Activated CD4-positive, CD25-positive, alpha-beta regulatory T cell treated with anti-CD3 and anti-CD28 coated beads, Interleukin-2, amount 50 U/mL, for 72 hours (primary cell): ENCODE measurements around the gene GORASP2.

Experiments
- DNase-seq: peaks from one replicate; pipeline ENCODE4 v3.0.0; 2021

GORASP2 gene

DNA sequence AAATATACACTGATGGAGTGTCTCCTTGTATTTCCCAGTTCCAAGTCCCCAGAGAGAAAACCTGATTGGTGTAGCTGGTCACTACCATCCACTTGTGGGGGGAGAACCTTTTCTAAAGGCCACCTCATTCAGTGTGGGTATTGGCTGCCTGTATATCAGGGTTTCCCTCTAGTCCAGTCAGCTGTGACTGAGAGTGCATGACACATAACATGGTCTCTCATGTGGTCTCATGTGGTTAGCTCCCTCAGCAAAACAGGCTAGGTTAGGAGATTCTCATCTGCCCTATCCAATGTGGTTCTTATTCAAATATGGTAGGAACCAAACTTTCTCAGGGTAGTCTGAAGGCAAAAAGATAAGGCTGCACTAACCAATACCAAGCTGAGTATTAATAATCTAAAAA is 4.1 kb upstream of the GORASP2 start:
- DNase-seq: no peak

DNA sequence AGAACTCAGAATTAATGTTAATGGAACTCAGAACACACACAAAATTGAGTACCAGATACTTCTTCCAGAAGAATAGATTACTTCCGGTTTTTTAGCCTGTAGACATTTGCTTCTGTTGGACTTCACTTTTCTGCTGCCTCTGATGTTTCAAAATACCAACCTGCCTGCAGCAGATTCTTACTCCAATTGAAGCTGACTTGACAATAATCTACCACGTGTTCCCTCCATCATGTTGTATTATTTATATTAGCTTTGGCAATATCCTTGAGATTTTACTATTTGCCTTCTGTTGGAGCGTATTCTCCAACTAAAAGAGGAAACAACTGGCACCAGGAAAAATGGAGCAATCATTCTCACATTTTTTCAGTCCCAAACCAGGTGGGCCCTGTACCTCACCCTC is 3.1 kb upstream of the GORASP2 start:
- no peak for DNase-seq

DNA sequence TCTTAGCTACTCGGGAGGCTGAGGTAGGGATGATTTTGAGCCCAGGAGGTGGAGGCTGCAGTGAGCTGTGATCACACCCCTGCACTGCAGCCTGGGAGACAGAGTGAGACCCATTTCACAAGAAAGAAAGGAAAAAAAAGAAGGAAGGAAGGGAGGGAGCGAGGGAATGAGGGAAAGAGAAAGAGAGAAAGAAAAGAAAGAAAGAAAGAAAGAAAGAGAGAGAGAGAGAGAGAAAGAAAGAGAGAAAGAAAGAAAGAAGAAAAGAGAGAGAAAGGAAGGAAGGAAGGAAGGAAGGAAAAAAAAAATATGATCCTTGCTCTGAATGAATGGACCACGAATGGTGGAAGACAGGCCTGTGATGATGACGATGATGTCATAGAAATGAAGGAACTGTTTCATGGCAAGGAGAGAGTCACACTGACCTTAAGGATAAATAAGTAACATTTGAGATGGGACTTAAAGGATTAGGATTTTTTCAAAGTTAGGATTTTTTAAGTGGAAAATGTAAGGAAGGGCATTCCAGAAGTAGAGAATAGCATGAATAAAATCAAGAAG is 2.2 kb upstream of the GORASP2 start:
- no peak for DNase-seq

DNA sequence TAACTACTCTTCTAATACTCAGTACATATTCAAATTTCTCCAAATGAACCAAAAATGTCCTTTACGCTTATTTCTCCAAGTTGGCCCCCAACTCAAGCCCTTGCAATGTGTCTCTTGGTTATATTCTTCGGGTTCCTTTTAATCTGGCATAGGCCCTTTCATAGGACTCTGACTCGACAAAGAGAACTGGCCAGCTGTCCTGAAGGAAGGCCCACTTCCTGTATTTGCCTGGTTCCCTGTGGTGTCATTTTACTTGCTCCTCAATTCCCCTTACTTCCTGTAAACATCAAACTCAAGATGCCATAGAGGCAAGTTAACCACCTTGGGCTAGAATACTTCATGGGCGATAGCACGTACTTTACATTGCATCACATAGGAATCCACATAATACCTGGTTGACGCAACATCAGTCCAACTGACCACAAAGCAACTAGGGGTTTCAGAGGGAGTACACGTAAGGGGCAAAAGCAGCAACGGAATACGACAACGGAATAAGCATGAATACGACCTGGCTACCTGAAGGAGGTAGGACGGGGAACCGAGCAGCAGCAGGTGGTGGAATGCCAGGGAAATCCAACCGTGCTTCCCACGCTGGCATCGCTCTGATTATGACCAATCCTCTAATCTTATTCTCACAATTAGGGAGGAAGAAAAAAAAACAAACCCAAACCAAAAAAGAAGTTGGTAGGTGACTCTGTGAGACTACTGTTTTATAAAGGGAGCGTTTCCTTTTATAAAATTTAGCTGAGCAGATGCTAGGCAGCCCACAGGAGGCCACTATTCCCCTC is 823 bp upstream of the GORASP2 start:
- DNase-seq: no peak

DNA sequence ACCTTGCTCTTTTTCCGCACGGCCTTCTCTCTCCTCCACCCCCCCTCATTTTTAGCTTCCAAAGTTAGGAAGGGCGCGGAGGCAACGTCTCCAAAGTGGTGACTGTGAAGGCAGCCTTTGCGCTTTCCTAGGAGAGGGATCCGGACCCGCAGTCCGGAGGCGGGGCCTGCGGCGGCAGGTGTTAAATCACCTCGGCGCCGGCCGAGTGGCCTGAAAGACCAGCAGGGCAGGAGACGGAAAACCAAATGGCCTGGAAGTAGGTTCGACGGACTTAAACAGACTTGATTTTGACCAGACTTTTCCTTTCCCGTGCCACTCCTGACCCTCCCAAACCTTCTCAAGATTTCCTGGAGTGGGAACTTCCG is 615 bp downstream of the GORASP2 start:
- DNase-seq: peak; percentile 63

DNA sequence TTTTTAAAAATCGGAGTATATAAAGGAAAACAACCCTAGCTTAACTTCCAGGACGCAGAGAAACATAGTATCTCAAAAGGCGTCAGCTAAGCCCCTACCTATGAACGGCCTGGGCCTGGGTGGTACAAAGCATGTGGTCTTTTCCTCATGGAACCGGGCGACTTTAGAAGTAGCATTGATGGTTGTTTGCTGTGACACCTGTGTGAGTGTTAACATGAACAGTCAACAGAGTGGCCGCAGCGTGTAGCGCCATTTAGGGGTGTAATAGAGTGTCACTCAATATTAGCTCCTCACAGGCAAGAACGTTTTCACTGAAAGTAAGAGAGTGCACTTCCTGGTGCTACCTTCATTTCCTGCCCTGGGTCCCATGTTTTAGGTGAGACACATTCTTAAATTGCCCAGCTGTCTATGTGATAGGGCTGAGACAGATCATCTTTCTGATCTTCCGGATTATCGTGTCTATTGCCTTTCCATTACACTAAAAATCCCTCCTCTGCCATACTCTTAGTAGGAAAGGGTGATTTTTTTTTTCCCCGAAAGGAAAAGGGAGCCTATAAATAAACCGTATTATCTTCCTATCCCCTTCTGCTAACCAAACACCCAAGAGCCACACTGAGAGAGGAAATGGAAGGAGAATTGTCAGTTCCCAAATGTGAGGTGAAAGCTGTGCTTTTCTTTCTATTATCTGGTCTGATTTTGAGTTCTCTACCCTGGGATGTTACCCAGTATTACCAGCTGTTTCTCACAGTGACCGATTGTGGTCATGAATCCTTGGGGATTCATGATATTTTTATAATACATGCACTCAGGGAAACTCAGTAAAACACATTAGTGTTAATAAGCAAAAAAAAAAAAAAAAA is 1.3 kb downstream of the GORASP2 start:
- peak; percentile 43 for DNase-seq

- no peak for DNase-seq
Observed at GRCh38 chr2:170930991-170931266, 1.9 kb downstream of the GORASP2 start.

GRCh38 chr2:170932166-170932565 is 3.1 kb downstream of the GORASP2 start:
- DNase-seq: no peak

DNA sequence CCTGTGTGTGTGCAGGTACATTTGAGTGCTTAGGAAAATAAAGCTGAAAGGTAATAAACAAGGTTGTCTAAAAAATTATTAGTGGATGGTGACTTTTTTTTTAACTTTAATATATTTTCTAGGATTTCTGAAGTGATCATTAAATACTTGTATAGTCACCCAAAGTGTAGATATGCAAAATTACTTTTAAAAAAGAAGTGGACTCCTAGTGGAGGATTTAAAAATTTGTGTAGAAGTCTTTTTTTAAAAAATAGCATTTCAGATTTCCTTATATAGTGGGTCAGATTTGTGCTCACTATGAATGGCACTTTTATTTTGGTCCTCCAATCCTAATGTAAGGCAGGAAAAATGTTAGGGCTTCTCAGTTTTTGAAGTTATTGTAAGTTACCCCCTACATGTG is 3.9 kb downstream of the GORASP2 start:
- DNase-seq: no peak

- DNase-seq: no peak
Observed at GRCh38 chr2:170937709-170938379, 8.8 kb downstream of the GORASP2 start.

DNA sequence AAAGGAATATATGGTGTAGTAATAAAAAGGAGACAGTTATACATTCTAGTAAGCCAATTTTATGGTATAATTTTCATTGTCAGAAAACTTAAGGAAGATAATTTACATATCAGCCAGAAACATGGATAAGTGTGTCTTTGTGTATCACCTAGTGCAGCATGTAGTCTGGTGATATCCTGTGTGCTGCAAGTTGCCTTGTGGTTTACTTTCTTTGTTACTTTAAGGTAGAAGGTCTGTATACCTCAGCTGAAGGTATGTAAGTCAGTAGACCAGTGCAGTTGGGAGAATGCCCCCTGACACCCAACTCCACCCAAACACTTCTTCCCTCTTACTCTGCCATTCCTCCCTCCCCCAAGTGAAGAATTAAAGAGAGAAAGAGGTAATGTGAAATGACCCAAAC is 11.0 kb downstream of the GORASP2 start:
- DNase-seq: no peak

DNA sequence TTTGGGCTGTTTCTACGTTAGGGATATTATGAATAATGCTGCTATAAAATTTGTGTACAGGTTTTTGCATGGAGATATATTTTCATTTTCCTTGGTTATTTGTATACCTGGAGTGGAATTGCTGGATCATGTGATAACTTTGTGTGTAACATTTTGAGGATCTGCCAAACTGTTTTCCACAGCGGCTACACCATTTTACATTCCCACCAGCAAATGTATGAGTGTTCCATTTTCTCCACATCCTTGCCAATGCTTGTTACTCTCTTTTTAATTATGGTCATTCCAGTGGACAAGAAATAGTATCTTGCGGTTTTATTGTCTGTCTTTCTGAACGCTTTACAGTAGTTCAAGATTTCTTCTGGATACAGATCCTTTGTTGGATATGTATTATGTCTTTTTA is 13.6 kb downstream of the GORASP2 start:
- DNase-seq: no peak

GRCh38 chr2:170943041-170943440 is 14.0 kb downstream of the GORASP2 start:
- no peak for DNase-seq

DNA sequence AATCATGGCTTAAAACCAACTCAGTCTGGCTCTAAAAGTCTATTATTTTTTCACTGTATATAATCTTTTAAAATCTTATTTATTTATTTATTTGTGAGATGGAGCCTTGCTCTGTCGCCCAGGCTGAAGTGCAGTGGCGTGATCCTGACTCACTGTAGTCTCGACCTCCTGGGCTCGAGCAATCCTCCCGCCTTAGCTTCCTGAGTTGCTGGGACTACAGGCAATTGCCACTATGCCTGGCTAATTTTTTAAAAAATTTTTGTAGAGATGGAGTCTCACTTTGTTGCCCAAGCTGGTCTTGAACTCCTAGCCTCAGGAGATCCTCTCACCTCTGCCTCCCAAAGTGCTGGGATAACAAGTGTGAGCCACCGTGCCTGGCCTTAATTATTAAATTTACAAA is 14.5 kb downstream of the GORASP2 start:
- no peak for DNase-seq

- DNase-seq: no peak
Observed at GRCh38 chr2:170944545-170944944, 15.5 kb downstream of the GORASP2 start.

- DNase-seq: no peak
Observed at GRCh38 chr2:170949415-170949814, 20.4 kb downstream of the GORASP2 start.

DNA sequence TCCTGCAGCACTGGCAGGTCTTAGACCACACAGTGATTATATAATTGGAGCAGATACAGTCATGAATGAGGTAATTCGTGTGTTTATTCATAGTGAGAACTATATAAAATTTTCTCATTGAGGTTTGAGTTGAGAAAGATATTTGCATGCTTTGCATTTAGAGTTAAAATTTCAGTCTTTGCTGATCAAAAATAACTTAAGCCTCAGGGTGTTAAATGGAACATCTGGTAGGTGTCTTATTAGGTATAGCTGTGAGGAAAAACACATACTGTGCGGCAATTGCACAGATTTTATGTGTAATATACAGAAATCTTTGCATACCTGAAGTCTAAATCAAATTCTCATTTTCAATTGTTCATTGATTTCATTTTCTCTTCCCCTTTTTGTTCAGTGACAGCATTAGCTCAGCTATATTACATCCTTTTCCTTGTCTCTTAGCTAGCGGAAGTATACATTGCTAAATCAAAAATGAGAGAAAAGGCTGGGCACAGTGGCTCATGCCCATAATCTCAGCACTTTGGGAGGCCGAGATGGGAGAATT is 21.2 kb downstream of the GORASP2 start:
- DNase-seq: no peak

DNA sequence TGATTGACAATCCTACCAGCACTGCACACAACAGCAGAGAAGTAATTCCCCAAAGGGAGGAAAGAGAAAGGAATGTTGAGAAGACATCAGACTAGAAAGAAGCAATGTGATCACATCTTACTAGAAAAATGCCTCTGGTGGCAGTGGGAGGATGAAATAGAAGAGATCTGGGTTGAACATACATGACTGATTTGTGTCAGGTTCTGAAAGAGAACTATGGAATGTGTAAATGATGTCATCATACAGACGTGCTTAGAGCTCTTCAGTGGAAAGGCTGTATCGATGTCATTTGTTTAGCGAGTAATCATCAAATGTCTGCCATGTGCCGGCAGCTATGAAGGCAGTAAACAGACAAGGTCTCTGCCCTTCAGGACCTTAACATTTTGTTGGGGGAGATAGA is 24.9 kb downstream of the GORASP2 start:
- no peak for DNase-seq

DNA sequence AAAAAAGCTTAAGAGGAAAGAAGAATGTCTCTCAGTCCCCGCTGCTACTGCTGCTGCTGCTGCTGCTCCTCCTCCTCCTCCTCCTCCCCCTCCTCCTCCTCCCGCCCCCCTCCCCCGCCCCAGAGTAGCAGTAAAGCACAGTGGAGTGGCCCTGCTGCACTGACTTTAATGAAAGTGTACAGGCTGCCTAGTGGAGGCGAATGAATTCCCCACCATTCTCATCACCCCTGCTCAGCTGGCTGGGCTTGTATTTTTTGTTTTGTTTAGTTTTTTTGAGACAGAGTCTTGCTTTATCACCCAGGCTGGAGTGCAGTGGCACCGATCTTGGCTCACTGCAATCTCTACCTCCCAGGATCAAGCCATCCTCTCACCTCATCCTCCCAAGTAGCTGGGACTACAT is 34.3 kb downstream of the GORASP2 start:
- DNase-seq: no peak

GRCh38 chr2:170965446-170966225 is 36.6 kb downstream of the GORASP2 start:
- no peak for DNase-seq

- DNase-seq: no peak
Observed at GRCh38 chr2:170966648-170967396, 37.8 kb downstream of the GORASP2 start.

DNA sequence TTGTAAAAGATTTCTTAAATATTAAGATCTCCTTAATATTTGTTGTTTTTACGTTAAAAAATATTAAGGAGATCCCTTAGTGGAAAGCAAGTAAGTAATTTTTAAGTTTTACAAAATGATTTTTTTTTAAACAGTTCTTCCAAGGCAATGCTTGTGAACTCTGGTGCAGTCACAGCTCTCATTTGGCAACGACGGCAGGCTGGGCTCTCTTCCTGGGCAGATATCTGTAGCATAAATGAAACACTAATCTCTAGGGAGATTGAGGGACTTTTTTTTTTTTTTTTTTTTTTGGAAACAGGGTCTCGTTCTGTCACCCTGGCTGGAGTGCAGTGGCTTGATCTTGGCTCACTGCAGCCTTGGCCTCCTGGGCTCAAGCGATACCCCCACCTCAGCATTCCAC is 38.5 kb downstream of the GORASP2 start:
- no peak for DNase-seq
